Stomach (tissue), 9 donors: ENCODE results near the gene ZSCAN5B. TPM values are rescaled to one million over a fixed set of nuclear protein-coding genes. Genes with fewer than 3 reads are reported as not detected.
"Not testable (repeated sequence)": the region's sequence is repeated elsewhere in the genome, so short reads cannot be mapped to it uniquely, and the experiment has no call there.

Experiments used
- DNase-seq, 2 donors: peaks; one replicate each; pipeline versions ENCODE4 v3.0.0 to v3.0.0-alpha.2; 2013 to 2019
- H3K27ac ChIP-seq, 5 donors: fragments of 200-600 bp in 4 of 5; sonication (generic) in 4 of 5; one replicate each; pipeline ENCODE4 v1.5.1; 2013 to 2019; ENCODE audit warnings: mild to moderate bottlenecking in 1 of 5, moderate library complexity in 1 of 5
- H3K27me3 ChIP-seq, 3 donors: fragments of 200-600 bp; sonication (generic); one replicate each; pipeline ENCODE4 v1.5.1; 2017 to 2019; ENCODE audit warnings: mixed run types in 1 of 3
- H3K36me3 ChIP-seq, 4 donors: fragments of 200-600 bp; sonication (generic); 1 replicate in 3 of 4; 2 replicates in 1 of 4; pipeline ENCODE4 v1.5.1; 2016 to 2019
- H3K4me1 ChIP-seq, 4 donors: fragments of 200-600 bp; sonication (generic); one replicate each; pipeline ENCODE4 v1.5.1; 2016 to 2019
- H3K4me3 ChIP-seq, 4 donors: fragments of 200-600 bp; sonication (generic) in 3 of 4; one replicate each; pipeline ENCODE4 v1.5.1; 2016 to 2019; ENCODE audit warnings: mild to moderate bottlenecking in 1 of 4
- H3K9me3 ChIP-seq, 4 donors: fragments of 200-600 bp; sonication (generic); one replicate each; pipeline ENCODE4 v1.5.1; 2016 to 2019
- CTCF ChIP-seq, 7 experiments: fragments of 450-650 bp in 4 of 7; fragments of 200-600 bp in 3 of 7; sonication (generic) in 3 of 7; IDR thresholded peaks; one replicate each; pipeline ENCODE4 v1.5.1; 2016 to 2019; ENCODE audit warnings: antibody characterized with exemption in 7 of 7, control low read depth in 2 of 7, mild to moderate bottlenecking in 1 of 7
- EP300 ChIP-seq: sonication (generic); formaldehyde crosslinking; IDR thresholded peaks from one replicate; pipeline ENCODE4 v1.6.1; 2017; ENCODE audit warnings: antibody characterized with exemption
- POLR2A ChIP-seq, 4 donors: fragments of 450-650 bp; IDR thresholded peaks; one replicate each; pipeline ENCODE4 v1.6.1; 2016; ENCODE audit warnings: antibody characterized with exemption in 4 of 4, control low read depth in 2 of 4, mild to moderate bottlenecking in 1 of 4, moderate library complexity in 1 of 4
- POLR2AphosphoS5 ChIP-seq, 3 donors: sonication (generic); formaldehyde crosslinking; IDR thresholded peaks; one replicate each; pipeline ENCODE4 v1.6.1; 2016; ENCODE audit warnings: antibody characterized with exemption in 3 of 3
- WGBS, 5 donors: extraction: QIAGEN DNeasy Blood & Tissue Kit in 3 of 5; methylation state at CpG; one replicate each; pipeline versions ENCODE4 v1.1.5 to v1.1.7; 2013 to 2018; 5-methylcytosine and 5-hydroxymethylcytosine counted together
- intact Hi-C: fragments of 100-400 bp; cut with DNase I; formaldehyde crosslinking; loops from one replicate; pipeline ENCODE4 v1.15.1; 2023; ENCODE audit warnings: low total_unique reads
- polyA plus RNA-seq, 3 donors: library from polyadenylated mRNA; stranded (reverse); fragments of 200-250 nt; gene quantifications; one replicate each; pipeline ENCODE4 v1.2.3, GENCODE V29; 2013
- total RNA-seq, 5 donors: library from RNA; depleted of rRNA; stranded (reverse); fragments of >200 nt; gene quantifications; one replicate each; pipeline versions ENCODE4 v1.1.0 to v1.2.3, GENCODE V29; 2014 to 2016
- donor health status: healthy with polysubstance abuse.
- donor health status: Bipolar disorder and iron deficiency.
- donor health status: healthy.

ZSCAN5B gene
- total and polyA plus RNA-seq, 8 donors, result not detected

GRCh38 chr19:56221851-56222250 is 24.3 kb upstream of the ZSCAN5B start:
- WGBS, 5 donors, result 89 to 96% (median 95%) methylated on average over 14 of the region's 14 CpGs
- Histone ChIP-seq H3K27me3 (peaks cover 0 to 13% (median 9%) of the 10 kb centered on the region in 3 donors), H3K27ac (no peak overlapping the region), H3K4me1 (peaks cover 0 to 10% (median 9%) of the 10 kb centered on the region in 4 donors), H3K9me3 (no peaks in the 10 kb centered on the region), H3K36me3 (peaks cover 0 to 24% (median 22%) of the 10 kb centered on the region in 4 donors), H3K4me3 (no peak overlapping the region)
- no peak for TF ChIP-seq CTCF (IDR thresholded peaks at IDR 0.05)
- DNase-seq, result no peak
- intact Hi-C loops, result no loop called here

GRCh38 chr19:56221442-56221841 is 23.9 kb upstream of the ZSCAN5B start:
- H3K4me3 ChIP-seq, H3K9me3 ChIP-seq, H3K27ac ChIP-seq, intact Hi-C loops, H3K4me1 ChIP-seq: not testable (repeated sequence)
- Histone ChIP-seq H3K27me3 (peaks cover 0 to 17% (median 12%) of the 10 kb centered on the region in 3 donors), H3K36me3 (peaks cover 0 to 24% (median 22%) of the 10 kb centered on the region in 4 donors)
- WGBS, 5 donors, result 43 to 63% (median 60%) methylated on average over 9 of the region's 9 CpGs
- peak in 1 of 2 donors; percentile 21 for DNase-seq

- H3K27me3 ChIP-seq, result peaks cover 0 to 23% (median 12%) of the 10 kb centered on the region in 3 donors
- H3K9me3 ChIP-seq, result no peaks in the 10 kb centered on the region
- intact Hi-C loops, result no loop called here
- no peak overlapping the region for H3K4me3 ChIP-seq
- DNase-seq, result no peak
- whole genome bisulfite sequencing, 5 donors, result 84 to 93% (median 88%) methylated on average over 10 of the region's 10 CpGs
- H3K36me3 ChIP-seq, result peaks cover 0 to 24% (median 22%) of the 10 kb centered on the region in 4 donors
- peaks cover 0 to 10% (median 9%) of the 10 kb centered on the region in 4 donors for H3K4me1 ChIP-seq
- H3K27ac ChIP-seq, result no peak overlapping the region
- TF ChIP-seq POLR2A (IDR thresholded peaks at IDR 0.05) (no peak), POLR2AphosphoS5 (IDR thresholded peaks at IDR 0.05) (no peak), EP300 (no peak), CTCF (IDR thresholded peaks at IDR 0.05) (no peak)
Observed at GRCh38 chr19:56218961-56219360, 21.4 kb upstream of the ZSCAN5B start.

- H3K27ac ChIP-seq, result peak overlapping the region in 2 of 5 donors; percentile 11 to 26
- no peaks in the 10 kb centered on the region for H3K9me3 ChIP-seq
- peaks cover 0 to 10% (median 9%) of the 10 kb centered on the region in 4 donors for H3K4me1 ChIP-seq
- TF ChIP-seq EP300, result no peak
- 5 to 13% (median 10%) methylated on average over 34 to 79 of the region's 79 CpGs for WGBS, 5 donors
- H3K4me3 ChIP-seq, result peak overlapping the region; percentile 28 to 52 (median 41)
- intact Hi-C loops, result no loop called here
- H3K36me3 ChIP-seq, result peaks cover 0 to 9% (median 9%) of the 10 kb centered on the region in 4 donors
- DNase-seq, result peak in 1 of 2 donors; percentile 44
- peaks cover 0 to 30% (median 12%) of the 10 kb centered on the region in 3 donors for H3K27me3 ChIP-seq
Observed at GRCh38 chr19:56217039-56217949, 19.7 kb upstream of the ZSCAN5B start.

GRCh38 chr19:56211718-56212117 is 14.1 kb upstream of the ZSCAN5B start:
- intact Hi-C loops, result no loop called here
- 58 to 70% (median 64%) methylated on average over 4 of the region's 4 CpGs for WGBS, 5 donors
- no peak for TF ChIP-seq POLR2AphosphoS5 (IDR thresholded peaks at IDR 0.05)
- TF ChIP-seq EP300, result no peak
- TF ChIP-seq POLR2A (IDR thresholded peaks at IDR 0.05), result no peak
- TF ChIP-seq CTCF (IDR thresholded peaks at IDR 0.05), result no peak

GRCh38 chr19:56210036-56210435 is 12.5 kb upstream of the ZSCAN5B start:
- H3K4me1 ChIP-seq, H3K9me3 ChIP-seq, H3K27ac ChIP-seq, DNase-seq, H3K4me3 ChIP-seq, H3K36me3 ChIP-seq, intact Hi-C loops: not testable (repeated sequence)
- peaks cover 0 to 11% (median 0%) of the 10 kb centered on the region in 3 donors for H3K27me3 ChIP-seq
- 80 to 90% (median 87%) methylated on average over 9 of the region's 9 CpGs for WGBS, 5 donors

More at GRCh38 chr19:56211718-56212117, 14.1 kb upstream of the ZSCAN5B start:
- H3K27me3 ChIP-seq, result peaks cover 0 to 16% (median 3%) of the 10 kb centered on the region in 3 donors
- no peaks in the 10 kb centered on the region for H3K4me1 ChIP-seq
- H3K9me3 ChIP-seq, result no peaks in the 10 kb centered on the region
- no peak overlapping the region for H3K4me3 ChIP-seq
- no peaks in the 10 kb centered on the region for H3K36me3 ChIP-seq
- H3K27ac ChIP-seq, result no peak overlapping the region
- DNase-seq, result no peak
